ENCODE results near the gene OTULIN.
A peak's percentile ranks its signal among the peaks of the same experiment; 100 is the strongest.

Gene OTULIN

GRCh38 chr5:14664270-14665100 lies at the start of gene OTULIN:
Gene OTULIN, plus strand, starts transcription at chr5:14664718. Its CDS starts 108 bp downstream, at chr5:14664826.
- peak; percentile 71 for DNase-seq (ENCODE audit: low read depth, low spot score)

GRCh38 chr5:14615365-14615764 lies 49.2 kb upstream of the OTULIN start:
- no peak for DNase-seq (ENCODE audit: low read depth, low spot score)

- no peak for DNase-seq (ENCODE audit: low read depth, low spot score)
Measured at GRCh38 chr5:14617441-14617840, 47.1 kb upstream of the OTULIN start.

- no peak for DNase-seq (ENCODE audit: low read depth, low spot score)
Measured at GRCh38 chr5:14627270-14627669, 37.2 kb upstream of the OTULIN start.

- DNase-seq (ENCODE audit: low read depth, low spot score) = no peak
Measured at GRCh38 chr5:14628346-14628745, 36.2 kb upstream of the OTULIN start.

GRCh38 chr5:14630671-14631070 lies 33.8 kb upstream of the OTULIN start:
- no peak for DNase-seq (ENCODE audit: low read depth, low spot score)

- DNase-seq (ENCODE audit: low read depth, low spot score) = no peak
Measured at GRCh38 chr5:14635656-14636055, 28.9 kb upstream of the OTULIN start.

- no peak for DNase-seq (ENCODE audit: low read depth, low spot score)
Measured at GRCh38 chr5:14640765-14641164, 23.8 kb upstream of the OTULIN start.

GRCh38 chr5:14644623-14645237 lies 19.8 kb upstream of the OTULIN start:
- DNase-seq (ENCODE audit: low read depth, low spot score) = no peak

- DNase-seq (ENCODE audit: low read depth, low spot score) = no peak
Measured at GRCh38 chr5:14650052-14650451, 14.5 kb upstream of the OTULIN start.

- DNase-seq (ENCODE audit: low read depth, low spot score) = no peak
Measured at GRCh38 chr5:14655146-14655741, 9.3 kb upstream of the OTULIN start.

- no peak for DNase-seq (ENCODE audit: low read depth, low spot score)
Measured at GRCh38 chr5:14656898-14657297, 7.6 kb upstream of the OTULIN start.

GRCh38 chr5:14659821-14660607 lies 4.5 kb upstream of the OTULIN start:
- DNase-seq (ENCODE audit: low read depth, low spot score) = no peak

GRCh38 chr5:14660833-14661232 lies 3.7 kb upstream of the OTULIN start:
- no peak for DNase-seq (ENCODE audit: low read depth, low spot score)

- no peak for DNase-seq (ENCODE audit: low read depth, low spot score)
Measured at GRCh38 chr5:14662721-14663260, 1.7 kb upstream of the OTULIN start.

GRCh38 chr5:14663734-14664269 lies 716 bp upstream of the OTULIN start:
- DNase-seq (ENCODE audit: low read depth, low spot score) = no peak

- no peak for DNase-seq (ENCODE audit: low read depth, low spot score)
Measured at GRCh38 chr5:14665101-14665822, 744 bp downstream of the OTULIN start.

- no peak for DNase-seq (ENCODE audit: low read depth, low spot score)
Measured at GRCh38 chr5:14665949-14666348, 1.4 kb downstream of the OTULIN start.

GRCh38 chr5:14666357-14666756 lies 1.8 kb downstream of the OTULIN start:
- DNase-seq (ENCODE audit: low read depth, low spot score) = no peak

- DNase-seq (ENCODE audit: low read depth, low spot score) = no peak
Measured at GRCh38 chr5:14667290-14667689, 2.8 kb downstream of the OTULIN start.

- DNase-seq (ENCODE audit: low read depth, low spot score) = no peak
Measured at GRCh38 chr5:14667770-14668169, 3.3 kb downstream of the OTULIN start.

Data from brain pericyte (primary cell).